CD4-positive, alpha-beta memory T cell (primary cell): ENCODE data around the gene SHFL. TPM values are rescaled to one million over a fixed set of nuclear protein-coding genes. Genes with fewer than 3 reads are reported as not detected.

Source experiments
- CTCF ChIA-PET: fragments of 350-600 bp; sonication (Branson Sonifier 250); formaldehyde crosslinking; loops from one replicate; lab custom pipeline; 2021; ENCODE audit warnings: inconsistent platforms; ENCODE audit not compliant: partially characterized antibody; lab: Charles Lee
- POLR2A ChIA-PET: fragments of 350-600 bp; sonication (Branson Sonifier 250); formaldehyde crosslinking; loops from one replicate; lab custom pipeline; 2021; ENCODE audit not compliant: partially characterized antibody; lab: Charles Lee
- DNase-seq, 5 donors: peaks; one replicate each; pipeline versions ENCODE4 v3.0.0 to v3.0.0-alpha.2; 2020 to 2022; ENCODE audit warnings: mixed read lengths in 1 of 5
- H3K27ac ChIP-seq: one replicate; pipeline ENCODE4 v1.7.0; 2013; ENCODE audit warnings: low read depth, low read length
- H3K27me3 ChIP-seq: 2 replicates; pipeline ENCODE4 v1.7.0; 2013; ENCODE audit warnings: mild to moderate bottlenecking, low read length, moderate library complexity; ENCODE audit not compliant: insufficient read depth
- H3K36me3 ChIP-seq: 2 replicates; pipeline ENCODE4 v1.7.0; 2013; ENCODE audit warnings: mild to moderate bottlenecking, low read length, moderate library complexity; ENCODE audit not compliant: insufficient read depth
- H3K4me1 ChIP-seq: 2 replicates; pipeline ENCODE4 v1.7.0; 2013; ENCODE audit warnings: mild to moderate bottlenecking, low read length, moderate library complexity; ENCODE audit not compliant: insufficient read depth
- H3K4me3 ChIP-seq, 2 donors: one replicate each; pipeline ENCODE4 v1.7.0; 2013; ENCODE audit warnings: low read length in 2 of 2, mild to moderate bottlenecking in 1 of 2
- H3K9me3 ChIP-seq, 2 donors: one replicate each; pipeline ENCODE4 v1.7.0; 2013; ENCODE audit warnings: low read length in 2 of 2, control low read depth in 1 of 2; ENCODE audit not compliant: control insufficient read depth in 1 of 2
- H3K27ac Mint-ChIP-seq, 7 donors: one replicate each; pipeline ENCODE4 v1.8.0; 2020 to 2021; ENCODE audit warnings: mixed read lengths in 7 of 7, mild to moderate bottlenecking in 6 of 7, inconsistent platforms in 3 of 7, moderate library complexity in 3 of 7
- H3K27me3 Mint-ChIP-seq, 2 donors: one replicate each; pipeline ENCODE4 v1.8.0; 2020 to 2021; ENCODE audit warnings: mixed read lengths in 2 of 2
- H3K36me3 Mint-ChIP-seq, 2 donors: one replicate each; pipeline ENCODE4 v1.8.0; 2020 to 2021; ENCODE audit warnings: mixed read lengths in 2 of 2, inconsistent platforms in 1 of 2, mild to moderate bottlenecking in 1 of 2
- H3K4me1 Mint-ChIP-seq, 4 donors: one replicate each; pipeline ENCODE4 v1.8.0; 2020 to 2021; ENCODE audit warnings: mixed read lengths in 4 of 4, mild to moderate bottlenecking in 1 of 4
- H3K4me3 Mint-ChIP-seq, 8 donors: one replicate each; pipeline ENCODE4 v1.8.0; 2020 to 2021; ENCODE audit warnings: mixed read lengths in 8 of 8, mild to moderate bottlenecking in 7 of 8, moderate library complexity in 6 of 8, inconsistent platforms in 3 of 8
- H3K9me3 Mint-ChIP-seq, 8 donors: one replicate each; pipeline ENCODE4 v1.8.0; 2020 to 2021; ENCODE audit warnings: mixed read lengths in 8 of 8, mild to moderate bottlenecking in 5 of 8, inconsistent platforms in 3 of 8, moderate library complexity in 1 of 8
- intact Hi-C: fragments of 100-400 bp; cut with micrococcal nuclease; formaldehyde crosslinking; loops from one replicate; pipeline ENCODE4 v1.15.1; 2023
- polyA plus RNA-seq, 2 donors: library from polyadenylated mRNA; unstranded; fragments of 300-500 nt; fragmentation: Illumina TruSeq; gene quantifications; one replicate each; pipeline ENCODE4 v1.2.3, GENCODE V29; 2021
- total RNA-seq, 2 experiments: library from RNA; stranded (reverse); gene quantifications; one replicate each; pipeline ENCODE4 v1.2.3, GENCODE V29; 2021

SHFL gene
- total and polyA plus RNA-seq, 4 experiments from 2014 or later = 25.7 to 112 (median 85.0) TPM

DNA sequence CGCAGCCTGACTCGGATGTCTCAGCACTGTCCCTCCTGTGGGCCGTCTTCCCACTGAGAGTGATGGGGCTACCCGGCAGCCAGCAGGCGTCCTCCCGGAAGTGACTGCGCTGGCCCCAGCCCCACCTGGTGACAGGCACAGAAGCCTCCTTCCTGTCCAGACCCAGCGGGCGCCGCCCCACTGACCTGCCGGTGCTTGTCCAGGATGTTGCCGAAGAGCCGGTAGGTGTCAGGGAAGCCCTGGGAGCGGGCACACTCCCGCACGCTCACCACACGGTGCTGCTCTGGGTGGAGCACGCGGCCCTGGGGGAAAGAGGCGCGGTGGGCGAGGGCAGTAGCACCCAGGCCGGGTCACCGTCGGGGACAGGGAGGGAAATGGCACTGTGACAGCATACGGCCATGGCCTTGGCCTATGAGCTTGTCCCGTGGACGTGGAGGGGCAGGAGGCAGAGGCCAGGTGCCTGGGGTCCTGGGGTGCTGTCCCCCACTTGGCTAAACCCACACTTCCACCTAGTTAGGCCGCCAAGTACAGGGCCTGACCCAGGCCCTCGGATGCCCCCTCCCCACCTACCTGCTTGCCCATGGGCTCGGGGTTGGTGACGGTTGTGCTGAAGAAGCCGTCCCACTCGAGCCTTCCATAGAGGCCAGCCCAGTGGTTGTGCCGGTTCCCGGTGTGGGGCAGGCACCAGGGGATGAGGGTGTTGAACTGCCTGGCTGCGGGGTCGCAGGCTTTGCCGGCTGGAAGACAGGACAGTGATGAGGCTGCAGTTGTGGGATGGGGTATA, 49.6 kb downstream of the SHFL start:
- no peak overlapping the region for H3K27ac ChIP-seq
- H3K4me1 ChIP-seq = peaks cover 1% of the 10 kb centered on the region
- POLR2A ChIA-PET = interaction anchor here (1.2 to 6.4 kb wide), 3 partner anchors 7 to 22 kb away, joined by 3 to 36 read pairs (median 28); partner anchors contain the start of gene EIF3G
- Mint-ChIP-seq H3K27ac (no peak overlapping the region), H3K36me3 (peaks cover 37 to 48% of the 10 kb centered on the region in 2 donors), H3K9me3 (peaks cover 0 to 1% (median 0%) of the 10 kb centered on the region in 8 donors), H3K4me1 (peaks cover 0 to 3% (median 1%) of the 10 kb centered on the region in 4 donors), H3K27me3 (no peaks in the 10 kb centered on the region), H3K4me3 (no peak overlapping the region)
- CTCF ChIA-PET = interaction anchor here (1.6 kb wide), 1 partner anchor 15 kb away, joined by 4 read pairs; no protein-coding TSS in a partner anchor
- no peak for DNase-seq
- peaks cover 75% of the 10 kb centered on the region for H3K36me3 ChIP-seq
- intact Hi-C loops = no loop called here
- H3K27me3 ChIP-seq = no peaks in the 10 kb centered on the region
- no peak overlapping the region for H3K4me3 ChIP-seq
- no peaks in the 10 kb centered on the region for H3K9me3 ChIP-seq

DNA sequence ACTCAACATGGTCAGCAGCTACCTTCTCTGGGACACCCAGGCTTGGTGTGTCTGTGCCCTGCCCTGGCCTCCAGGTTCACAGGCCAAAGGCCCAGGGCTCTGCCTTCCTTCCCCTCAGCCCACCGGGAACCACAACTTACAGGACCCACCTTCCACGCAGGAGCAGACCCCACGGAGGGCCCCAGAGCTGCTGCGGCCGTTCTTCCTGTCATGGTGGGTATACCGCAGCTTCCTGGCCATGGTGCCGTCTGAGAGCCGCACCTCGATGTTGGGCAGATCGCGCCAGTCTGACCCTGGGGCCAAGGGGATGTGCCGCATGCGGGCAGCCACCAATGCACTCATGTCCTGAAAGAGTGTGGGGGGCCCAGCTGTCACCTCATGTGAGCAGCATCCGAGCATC, 50.8 kb downstream of the SHFL start:
- Histone ChIP-seq H3K4me1 (peaks cover 13% of the 10 kb centered on the region), H3K27me3 (no peaks in the 10 kb centered on the region), H3K36me3 (peaks cover 82% of the 10 kb centered on the region), H3K27ac (no peak overlapping the region), H3K9me3 (no peaks in the 10 kb centered on the region), H3K4me3 (no peak overlapping the region)
- POLR2A ChIA-PET = interaction anchor here (1.0 to 6.4 kb wide), 3 partner anchors 13 to 23 kb away, joined by 3 to 28 read pairs (median 4); partner anchors contain the start of gene EIF3G
- H3K27ac Mint-ChIP-seq = peak overlapping the region in 4 of 7 donors; percentile 74 to 85 (median 80)
- CTCF ChIA-PET = no interaction called here
- no peaks in the 10 kb centered on the region for H3K27me3 Mint-ChIP-seq
- H3K36me3 Mint-ChIP-seq = peaks cover 43 to 57% of the 10 kb centered on the region in 2 donors
- DNase-seq = no peak
- H3K4me3 Mint-ChIP-seq = no peak overlapping the region
- H3K9me3 Mint-ChIP-seq = peaks cover 0 to 1% (median 0%) of the 10 kb centered on the region in 8 donors
- peaks cover 2 to 15% (median 12%) of the 10 kb centered on the region in 4 donors for H3K4me1 Mint-ChIP-seq
- intact Hi-C loops = no loop called here

DNA sequence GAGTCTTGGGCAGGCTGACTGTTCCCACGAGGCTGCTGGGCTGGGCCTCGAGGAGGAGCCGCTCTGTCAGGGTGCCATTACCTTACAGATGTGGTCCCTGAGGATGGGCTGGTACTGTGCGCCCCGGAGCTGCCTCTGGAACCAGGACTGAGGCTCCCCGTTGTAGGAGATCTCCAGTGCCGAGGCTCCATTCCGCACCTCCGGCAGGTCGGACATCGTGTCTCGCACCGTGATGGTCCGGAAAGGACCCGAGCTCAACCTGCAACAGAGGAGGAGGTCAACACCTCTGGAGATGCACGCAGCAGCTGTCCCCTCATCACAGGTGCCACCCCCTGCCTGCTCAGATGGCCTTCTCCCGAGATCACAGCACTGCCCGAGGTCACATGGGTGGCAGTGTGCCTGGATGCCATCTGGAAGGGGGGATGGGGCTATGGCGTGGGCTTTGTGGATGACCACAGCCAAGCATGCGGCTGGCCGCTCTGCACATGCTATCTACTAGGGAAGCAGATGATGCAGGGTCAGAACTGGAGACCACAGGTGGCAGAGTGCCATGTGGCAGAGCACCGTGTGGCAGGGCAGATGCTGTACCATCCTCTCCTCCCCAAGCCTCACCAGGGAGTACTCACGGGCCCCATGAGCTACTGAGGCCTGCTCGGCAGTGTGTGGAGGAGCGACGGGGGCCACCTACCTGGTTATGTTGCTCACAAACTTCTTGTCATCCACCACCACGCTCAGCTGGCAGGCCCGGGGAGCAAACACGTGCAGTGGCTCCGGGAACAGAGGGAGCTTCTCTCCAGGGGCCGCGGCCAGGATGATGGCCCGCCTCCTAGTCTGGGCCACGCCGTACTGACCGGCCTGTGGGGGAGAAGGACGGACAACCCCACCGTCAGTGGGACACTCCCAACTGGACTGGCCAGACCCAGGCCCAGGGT, 51.9 kb downstream of the SHFL start:
- intact Hi-C loops = no loop called here
- ChIA-PET CTCF (interaction anchor here (0.9 to 1.2 kb wide), 2 partner anchors 19 to 112 kb away, joined by 3 read pairs; no protein-coding TSS in a partner anchor), POLR2A (interaction anchor here (1.0 to 6.4 kb wide), 7 partner anchors 9 to 42 kb away, joined by 3 to 28 read pairs (median 3); partner anchors contain the start of gene EIF3G)
- Histone ChIP-seq H3K4me1 (peaks cover 24% of the 10 kb centered on the region), H3K27me3 (no peaks in the 10 kb centered on the region), H3K4me3 (no peak overlapping the region), H3K27ac (no peak overlapping the region), H3K36me3 (peaks cover 78% of the 10 kb centered on the region), H3K9me3 (no peaks in the 10 kb centered on the region)
- Mint-ChIP-seq H3K9me3 (peaks cover 0 to 2% (median 0%) of the 10 kb centered on the region in 8 donors), H3K4me3 (no peak overlapping the region), H3K27ac (peak overlapping the region in 1 of 7 donors; percentile 59), H3K27me3 (no peaks in the 10 kb centered on the region), H3K4me1 (peaks cover 6 to 26% (median 20%) of the 10 kb centered on the region in 4 donors), H3K36me3 (peaks cover 44 to 58% of the 10 kb centered on the region in 2 donors)
- no peak for DNase-seq

DNA sequence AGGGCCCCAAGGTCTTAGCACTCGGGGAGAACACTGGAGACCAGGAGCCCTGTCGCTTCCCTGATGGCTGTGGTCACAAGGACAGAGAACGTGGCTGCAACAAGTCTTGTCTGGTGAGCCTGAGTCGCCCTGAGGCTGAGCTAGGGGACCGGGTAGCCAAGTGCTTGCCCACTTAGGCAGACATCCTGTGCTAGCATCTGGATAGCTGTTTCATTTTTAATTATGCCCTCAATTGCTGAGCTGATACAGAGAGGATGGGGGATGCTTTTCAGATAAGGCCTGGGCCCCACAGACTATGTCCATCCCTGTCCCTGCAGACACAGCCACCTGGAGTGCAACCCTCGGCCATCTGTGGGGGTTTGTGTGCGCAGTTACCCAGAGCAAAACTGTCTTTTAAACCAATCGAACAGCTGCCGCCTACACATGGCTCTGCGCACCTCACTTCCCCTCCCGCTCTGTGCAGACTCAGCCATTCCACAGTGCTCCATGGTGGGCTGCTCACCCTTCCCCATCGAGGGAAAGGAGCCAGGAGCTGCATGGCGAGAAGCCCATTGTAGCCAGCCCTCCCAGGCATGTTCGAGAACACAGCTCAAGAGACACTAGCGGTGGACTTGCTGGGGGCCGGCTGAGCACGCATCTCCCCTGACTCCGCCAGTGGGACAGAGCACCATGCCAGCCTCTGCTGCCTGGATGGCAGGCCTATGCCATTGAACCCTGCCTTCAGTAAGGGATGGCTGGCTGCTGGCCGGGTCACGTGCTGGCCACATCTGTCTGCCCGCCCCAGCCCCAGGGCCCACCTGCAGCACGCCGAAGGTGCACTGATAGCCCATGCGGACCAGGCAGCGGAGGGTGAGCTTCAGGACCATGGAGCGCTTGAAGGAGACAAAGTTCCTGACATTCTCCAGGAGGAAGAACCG, 53.0 kb downstream of the SHFL start:
- Mint-ChIP-seq H3K4me3 (no peak overlapping the region), H3K27me3 (no peaks in the 10 kb centered on the region), H3K4me1 (peaks cover 12 to 36% (median 29%) of the 10 kb centered on the region in 4 donors), H3K27ac (peak overlapping the region in 5 of 7 donors; percentile 15 to 85 (median 62)), H3K36me3 (peaks cover 40 to 52% of the 10 kb centered on the region in 2 donors), H3K9me3 (peaks cover 0 to 2% (median 0%) of the 10 kb centered on the region in 8 donors)
- Histone ChIP-seq H3K4me1 (peaks cover 35% of the 10 kb centered on the region), H3K9me3 (no peaks in the 10 kb centered on the region), H3K27me3 (no peaks in the 10 kb centered on the region), H3K27ac (no peak overlapping the region), H3K4me3 (no peak overlapping the region), H3K36me3 (peaks cover 66% of the 10 kb centered on the region)
- CTCF ChIA-PET = interaction anchor here (0.9 to 1.7 kb wide), 4 partner anchors 19 to 111 kb away, joined by 3 to 7 read pairs (median 3); partner anchors contain the start of gene EIF3G
- DNase-seq = no peak
- intact Hi-C loops = no loop called here
- POLR2A ChIA-PET = interaction anchor here (1.0 to 6.4 kb wide), 8 partner anchors 10 to 43 kb away, joined by 3 to 28 read pairs (median 4); partner anchors contain the start of gene EIF3G

DNA sequence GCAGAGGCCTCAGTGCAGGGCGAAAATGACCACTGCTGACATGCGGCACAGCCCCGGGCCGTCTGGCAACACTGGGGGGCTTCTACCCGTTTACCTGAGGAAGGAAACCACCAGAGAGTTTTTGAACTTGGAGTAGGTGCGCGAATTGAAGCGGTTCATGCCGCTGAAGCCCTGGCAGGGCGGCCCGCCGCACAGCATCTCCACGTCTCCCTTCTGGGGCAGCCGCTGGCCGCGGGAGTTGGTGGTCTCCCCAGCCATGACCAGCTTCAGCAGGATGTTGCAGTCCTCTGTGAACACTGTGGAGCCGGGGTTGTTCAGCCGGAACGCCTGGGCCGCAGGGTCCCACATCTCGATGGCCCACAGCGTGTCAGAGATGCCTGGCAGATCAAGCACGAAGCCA, 53.8 kb downstream of the SHFL start:
- no peaks in the 10 kb centered on the region for H3K27me3 Mint-ChIP-seq
- no peak overlapping the region for H3K4me3 ChIP-seq
- peaks cover 64% of the 10 kb centered on the region for H3K36me3 ChIP-seq
- ChIA-PET POLR2A (interaction anchor here (0.6 to 6.4 kb wide), 7 partner anchors 10 to 670 kb away, joined by 3 to 28 read pairs (median 4); partner anchors contain the start of gene EIF3G), CTCF (interaction anchor here (0.8 to 1.7 kb wide), 3 partner anchors 19 to 25 kb away, joined by 3 to 7 read pairs (median 3); partner anchors contain the start of gene EIF3G)
- no peak overlapping the region for H3K4me3 Mint-ChIP-seq
- intact Hi-C loops = loop anchor here (5.0 kb wide), 1 partner anchor 92 kb away; the partner anchor contains the start of gene S1PR2
- peaks cover 16 to 44% (median 36%) of the 10 kb centered on the region in 4 donors for H3K4me1 Mint-ChIP-seq
- H3K9me3 ChIP-seq = no peaks in the 10 kb centered on the region
- H3K27ac Mint-ChIP-seq = peak overlapping the region in 2 of 7 donors; percentile 56 to 57
- DNase-seq = no peak
- peaks cover 44 to 56% of the 10 kb centered on the region in 2 donors for H3K36me3 Mint-ChIP-seq
- H3K27ac ChIP-seq = no peak overlapping the region
- peaks cover 44% of the 10 kb centered on the region for H3K4me1 ChIP-seq
- peaks cover 0 to 2% (median 0%) of the 10 kb centered on the region in 8 donors for H3K9me3 Mint-ChIP-seq
- no peaks in the 10 kb centered on the region for H3K27me3 ChIP-seq
